Lung (tissue), 12 donors: Measurements from ENCODE around the gene BEST1. TPM values are rescaled to one million over a fixed set of nuclear protein-coding genes. Genes with fewer than 3 reads are reported as not detected.

Source experiments
- ATAC-seq: fragments of 200-7000 bp; cut with Tn5 transposase; one replicate; pipeline ENCODE4 v1.9.1; 2020; ENCODE audit warnings: moderate number of reproducible peaks; ENCODE audit not compliant: insufficient read depth, low FRiP score
- DNase-seq, 3 donors: peaks; one replicate each; pipeline ENCODE4 v3.0.0-alpha.2; 2013 to 2017
- H3K27ac ChIP-seq, 2 donors: one replicate each; pipeline ENCODE4 v1.5.1; 2013; ENCODE audit warnings: mild to moderate bottlenecking in 2 of 2, moderate library complexity in 2 of 2, control low read depth in 1 of 2, inconsistent platforms in 1 of 2, low read depth in 1 of 2, low read length in 1 of 2
- H3K27me3 ChIP-seq, 3 donors: one replicate each; pipeline ENCODE4 v1.5.1; 2013; ENCODE audit warnings: low read length in 2 of 3; ENCODE audit not compliant: control insufficient read depth in 3 of 3, insufficient read depth in 3 of 3
- H3K36me3 ChIP-seq, 4 donors: one replicate each; pipeline ENCODE4 v1.5.1; 2013; ENCODE audit warnings: low read length in 4 of 4, mild to moderate bottlenecking in 1 of 4, moderate library complexity in 1 of 4; ENCODE audit not compliant: control insufficient read depth in 4 of 4, insufficient read depth in 4 of 4
- H3K4me1 ChIP-seq, 5 donors: one replicate each; pipeline ENCODE4 v1.5.1; 2013; ENCODE audit warnings: low read length in 5 of 5, mild to moderate bottlenecking in 2 of 5, moderate library complexity in 1 of 5; ENCODE audit not compliant: control insufficient read depth in 5 of 5, insufficient read depth in 5 of 5
- H3K4me3 ChIP-seq: one replicate; pipeline ENCODE4 v1.5.1; 2013; ENCODE audit warnings: mild to moderate bottlenecking, control low read depth, moderate library complexity
- H3K9ac ChIP-seq, 2 donors: one replicate each; pipeline ENCODE4 v1.5.1; 2013; ENCODE audit warnings: low read length in 2 of 2, control low read depth in 1 of 2; ENCODE audit not compliant: insufficient read depth in 1 of 2
- H3K9me3 ChIP-seq, 4 donors: one replicate each; pipeline ENCODE4 v1.5.1; 2013; ENCODE audit warnings: low read length in 3 of 4, mild to moderate bottlenecking in 1 of 4, moderate library complexity in 1 of 4; ENCODE audit not compliant: control insufficient read depth in 4 of 4, insufficient read depth in 3 of 4
- WGBS, 2 donors: extraction: QIAGEN DNeasy Blood & Tissue Kit; methylation state at CpG; one replicate each; pipeline ENCODE4 v1.1.7; 2013; 5-methylcytosine and 5-hydroxymethylcytosine counted together
- polyA plus RNA-seq, 2 donors: library from polyadenylated mRNA; stranded (reverse); fragments of 200-250 nt; gene quantifications; one replicate each; pipeline ENCODE4 v1.2.1, GENCODE V29; 2013
- total RNA-seq, 2 donors: library from RNA; depleted of rRNA in 1 of 2; stranded (reverse); fragments of >200 nt in 1 of 2; gene quantifications; one replicate each; pipeline ENCODE4 v1.2.1, GENCODE V29; 2014 to 2021
- TF ChIP-seq, protein P1 (sequence below): IDR thresholded peaks from 2 replicates; pipeline ENCODE4 v1.5.1; 2012; ENCODE audit warnings: mild to moderate bottlenecking; ENCODE audit errors: control extremely low read depth, extremely low read depth
- donor health status: control.
- donor health status: control.
- donor health status: Bipolar disorder and iron deficiency.
- donor health status: healthy.
- donor health status: DM: yes; HTN: yes; CAD: no.

BEST1 gene
- total and polyA plus RNA-seq, 4 donors: 4.9 to 27.3 (median 11.3) TPM

DNA sequence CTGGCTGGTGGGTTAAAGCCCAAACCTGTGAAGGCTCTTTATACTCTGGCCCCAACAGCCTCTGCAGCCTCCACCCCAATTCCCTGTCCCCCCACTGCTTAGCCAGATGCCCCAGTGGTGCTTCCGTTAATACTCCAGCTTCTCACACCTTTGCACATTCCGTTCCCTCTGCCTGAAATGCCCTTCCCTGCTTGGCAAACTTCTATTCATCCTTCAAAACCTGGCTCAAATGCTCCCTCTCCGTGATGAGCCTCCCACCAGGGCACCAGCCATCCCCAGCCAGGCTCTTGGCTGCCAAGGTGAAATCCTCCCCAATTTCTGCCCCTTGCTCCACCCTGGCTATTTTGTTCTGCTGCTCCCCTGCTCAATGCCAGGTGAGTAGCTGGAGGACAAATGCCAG is 46.3 kb upstream of the BEST1 start:
- TF ChIP-seq, protein P1, sequence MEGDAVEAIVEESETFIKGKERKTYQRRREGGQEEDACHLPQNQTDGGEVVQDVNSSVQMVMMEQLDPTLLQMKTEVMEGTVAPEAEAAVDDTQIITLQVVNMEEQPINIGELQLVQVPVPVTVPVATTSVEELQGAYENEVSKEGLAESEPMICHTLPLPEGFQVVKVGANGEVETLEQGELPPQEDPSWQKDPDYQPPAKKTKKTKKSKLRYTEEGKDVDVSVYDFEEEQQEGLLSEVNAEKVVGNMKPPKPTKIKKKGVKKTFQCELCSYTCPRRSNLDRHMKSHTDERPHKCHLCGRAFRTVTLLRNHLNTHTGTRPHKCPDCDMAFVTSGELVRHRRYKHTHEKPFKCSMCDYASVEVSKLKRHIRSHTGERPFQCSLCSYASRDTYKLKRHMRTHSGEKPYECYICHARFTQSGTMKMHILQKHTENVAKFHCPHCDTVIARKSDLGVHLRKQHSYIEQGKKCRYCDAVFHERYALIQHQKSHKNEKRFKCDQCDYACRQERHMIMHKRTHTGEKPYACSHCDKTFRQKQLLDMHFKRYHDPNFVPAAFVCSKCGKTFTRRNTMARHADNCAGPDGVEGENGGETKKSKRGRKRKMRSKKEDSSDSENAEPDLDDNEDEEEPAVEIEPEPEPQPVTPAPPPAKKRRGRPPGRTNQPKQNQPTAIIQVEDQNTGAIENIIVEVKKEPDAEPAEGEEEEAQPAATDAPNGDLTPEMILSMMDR: no peak
- no peak overlapping the region for H3K27ac ChIP-seq
- H3K4me1 ChIP-seq: peaks cover 0 to 7% (median 5%) of the 10 kb centered on the region in 5 donors
- no peaks in the 10 kb centered on the region for H3K9me3 ChIP-seq
- DNase-seq (no peak), ATAC-seq (no peak)
- no peak overlapping the region for H3K4me3 ChIP-seq
- H3K36me3 ChIP-seq: peaks cover 0 to 9% (median 4%) of the 10 kb centered on the region in 4 donors
- no peak overlapping the region for H3K9ac ChIP-seq
- WGBS, 2 donors: 94 to 95% methylated on average over 3 of the region's 3 CpGs
- no peaks in the 10 kb centered on the region for H3K27me3 ChIP-seq

DNA sequence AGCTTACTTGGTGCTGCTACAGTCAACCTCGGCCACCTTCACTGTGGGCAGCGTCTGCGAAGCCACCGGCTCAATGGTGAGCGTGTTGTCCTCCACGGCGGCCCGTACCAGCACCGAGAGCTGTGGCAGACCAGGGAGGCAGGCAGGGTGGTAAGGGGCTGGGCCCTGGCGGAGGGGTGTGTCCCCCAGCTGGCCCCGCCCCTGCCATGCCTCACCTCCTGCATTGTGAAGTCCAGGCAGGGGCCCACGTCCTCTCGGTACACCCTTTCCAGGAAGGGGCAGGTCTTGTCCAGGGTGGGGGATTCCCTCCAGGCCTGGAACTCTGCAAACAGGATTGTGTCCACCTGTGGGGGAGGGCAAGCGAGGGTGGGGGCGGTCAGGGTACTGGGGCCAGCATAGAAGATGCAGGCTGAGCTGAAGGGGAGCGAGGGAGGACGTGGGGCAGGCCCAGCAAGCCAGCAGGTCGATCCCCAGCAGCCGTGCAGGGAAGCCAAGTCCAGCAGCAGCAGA is 45.6 kb upstream of the BEST1 start:
- Histone ChIP-seq H3K9me3 (no peaks in the 10 kb centered on the region), H3K27ac (no peak overlapping the region), H3K36me3 (peaks cover 0 to 9% (median 4%) of the 10 kb centered on the region in 4 donors), H3K27me3 (no peaks in the 10 kb centered on the region), H3K4me1 (peaks cover 0 to 14% (median 6%) of the 10 kb centered on the region in 5 donors), H3K4me3 (no peak overlapping the region), H3K9ac (no peak overlapping the region)
- ATAC-seq (no peak), DNase-seq (peak in 1 of 3 donors; percentile 35)
- 32 to 50% methylated on average over 19 of the region's 19 CpGs for WGBS, 2 donors
- TF ChIP-seq, protein P1: no peak

DNA sequence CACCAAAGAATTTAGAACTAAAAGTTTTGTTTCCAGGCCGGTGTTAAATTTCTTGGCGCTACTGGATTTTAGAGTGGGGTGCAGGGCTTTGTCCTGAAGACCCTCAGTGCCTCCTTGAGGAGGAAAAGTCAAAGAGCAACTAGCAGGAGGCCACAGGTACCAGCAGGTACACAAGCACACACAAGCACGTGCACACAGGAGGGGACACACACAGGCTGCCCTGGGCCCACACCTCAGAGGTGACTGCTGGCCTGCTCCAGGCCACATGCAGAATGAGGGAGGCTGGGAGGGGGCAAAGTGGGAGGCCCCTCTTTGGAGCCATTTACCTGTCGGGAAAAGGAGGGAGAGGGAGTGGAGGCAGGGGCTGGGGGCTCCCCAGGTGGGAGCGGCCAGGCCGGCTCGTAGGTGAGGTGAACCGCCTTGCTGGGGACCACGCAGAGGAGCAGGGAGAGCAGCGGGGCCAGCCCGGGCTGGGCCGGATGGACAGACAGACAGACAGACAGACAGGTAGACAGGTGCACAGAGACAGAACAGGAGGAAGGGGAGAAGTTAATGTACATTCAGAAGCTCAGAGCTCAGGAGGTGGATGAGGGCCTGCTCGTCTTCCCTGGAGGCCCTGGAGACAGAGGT is 45.0 kb upstream of the BEST1 start:
- WGBS, 2 donors: 93 to 94% methylated on average over 13 of the region's 13 CpGs
- Histone ChIP-seq H3K4me3 (no peak overlapping the region), H3K27me3 (no peaks in the 10 kb centered on the region), H3K36me3 (peaks cover 0 to 9% (median 4%) of the 10 kb centered on the region in 4 donors), H3K9ac (no peak overlapping the region), H3K27ac (no peak overlapping the region), H3K9me3 (no peaks in the 10 kb centered on the region), H3K4me1 (peaks cover 0 to 18% (median 6%) of the 10 kb centered on the region in 5 donors)
- ATAC-seq (no peak), DNase-seq (no peak)
- TF ChIP-seq, protein P1: no peak
